ENCODE data around the gene KRT4. TPM values are rescaled to one million over a fixed set of nuclear protein-coding genes. Genes with fewer than 3 reads are reported as not detected.

KRT4 gene
- total RNA-seq, 1 experiment from 2014 or later = not detected

DNA sequence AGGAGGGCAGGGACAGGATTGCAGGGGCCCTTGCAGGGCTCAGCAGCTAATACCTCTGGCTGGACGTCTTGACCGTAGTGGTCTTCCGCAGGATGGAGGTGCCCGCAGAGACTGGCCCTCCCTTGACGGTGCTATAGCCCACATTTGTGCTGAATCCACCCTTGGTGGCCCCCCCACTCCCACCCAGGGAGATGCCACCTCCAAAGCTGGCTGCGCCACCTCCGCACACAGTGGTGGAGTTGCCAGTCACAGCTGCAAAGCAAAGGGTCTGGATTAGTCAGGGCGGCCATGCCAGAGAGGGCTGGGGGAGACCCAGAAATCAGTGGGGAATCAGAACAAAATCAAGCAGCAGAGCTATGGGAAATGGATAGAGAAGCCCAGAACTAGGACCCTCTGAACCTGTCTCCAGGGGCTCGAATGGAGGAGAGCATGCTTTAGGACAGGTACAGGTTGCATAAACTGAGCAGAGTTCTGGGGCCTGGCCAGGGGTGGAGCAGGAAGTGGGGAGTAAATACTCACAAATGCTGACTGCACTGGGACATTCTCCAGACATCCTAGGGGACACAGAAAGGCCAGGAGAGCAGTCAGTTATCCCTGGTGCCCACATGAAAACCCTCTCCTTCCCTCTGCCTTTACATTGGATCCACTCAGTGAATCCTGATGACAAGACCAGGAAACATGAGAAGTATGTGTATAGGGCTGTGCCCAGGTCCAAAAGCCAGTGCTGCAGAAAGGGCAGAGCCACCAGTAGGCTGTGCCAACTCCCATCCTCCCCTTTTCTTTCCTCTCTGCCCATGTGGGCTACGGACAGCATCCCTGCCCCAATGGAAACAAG is 8.1 kb upstream of the KRT4 start:
- Mint-ChIP-seq H3K9me3 (no peaks in the 10 kb centered on the region), H3K4me1 (peaks cover 5 to 10% of the 10 kb centered on the region in 2 experiments), H3K27me3 (ENCODE audit: low read depth) (no peaks in the 10 kb centered on the region; the same call in 1 of the 2 replicates), H3K27ac (no peak overlapping the region), H3K4me3 (no peak overlapping the region), H3K36me3 (ENCODE audit: insufficient read depth in 1 of 3, low read depth in 3 of 3) (no peaks in the 10 kb centered on the region; a peak in 1 of 7 replicates)
- Histone ChIP-seq H4K91ac (ENCODE audit: insufficient read length, low read depth, low read length) (no peak overlapping the region), H4K5ac (ENCODE audit: insufficient read length, low read depth, low read length) (no peak overlapping the region), H3K23me2 (ENCODE audit: insufficient read length, low read depth, low read length, poor library complexity, severe bottlenecking) (no peaks in the 10 kb centered on the region), H3K27ac (ENCODE audit: insufficient read length, low read depth, low read length) (no peak overlapping the region), H3K79me2 (ENCODE audit: insufficient read depth, low read length) (no peaks in the 10 kb centered on the region), H4K8ac (replicated peaks; ENCODE audit: insufficient read length, low read depth, low read length) (no peak overlapping the region), H3K4ac (ENCODE audit: low read depth, low read length) (no peak overlapping the region), H2AK5ac (ENCODE audit: insufficient read length, low read length) (no peak overlapping the region), H3K27me3 (ENCODE audit: insufficient read depth, low read length) (no peaks in the 10 kb centered on the region), H3T11ph (ENCODE audit: low read length) (no peak overlapping the region), H3K4me2 (ENCODE audit: insufficient read depth, insufficient read length, low read length) (no peak overlapping the region), H4K20me1 (ENCODE audit: control insufficient read depth, insufficient read depth, insufficient read length) (no peaks in the 10 kb centered on the region), H3K4me1 (ENCODE audit: insufficient read depth, low read length) (no peaks in the 10 kb centered on the region; the same call in 1 of the 2 replicates), H2BK5ac (ENCODE audit: insufficient read length, low read length) (no peak overlapping the region), H3K23ac (ENCODE audit: insufficient read length, low read depth, low read length) (no peak overlapping the region), H3K9me3 (ENCODE audit: control insufficient read depth, low read depth, low read length) (no peaks in the 10 kb centered on the region), H2BK20ac (ENCODE audit: low read depth, low read length, poor library complexity, severe bottlenecking) (no peak overlapping the region), H2BK15ac (ENCODE audit: low read depth, low read length) (no peak overlapping the region), H2AFZ (ENCODE audit: low read length) (no peak overlapping the region), H3K14ac (ENCODE audit: insufficient read depth, low read length) (no peak overlapping the region), H3K9ac (ENCODE audit: extremely low read depth, insufficient read length, low read length) (no peak overlapping the region), H2BK12ac (ENCODE audit: insufficient read length, low read depth, low read length) (no peak overlapping the region), H3K18ac (ENCODE audit: insufficient read length, low read depth, low read length) (no peak overlapping the region), H3K79me1 (ENCODE audit: insufficient read depth, low read depth, low read length, poor library complexity, severe bottlenecking) (no peaks in the 10 kb centered on the region), H3K56ac (ENCODE audit: insufficient read length, low read depth, low read length) (no peak overlapping the region), H2BK120ac (ENCODE audit: low read depth, low read length, poor library complexity, severe bottlenecking) (no peak overlapping the region)
- no CpG with 5 or more reads among the region's 10 CpGs for WGBS (ENCODE audit: extremely low coverage, insufficient read length, low lambda C conversion rate)
- DNase-seq = no peak
- TF ChIP-seq, protein P1, sequence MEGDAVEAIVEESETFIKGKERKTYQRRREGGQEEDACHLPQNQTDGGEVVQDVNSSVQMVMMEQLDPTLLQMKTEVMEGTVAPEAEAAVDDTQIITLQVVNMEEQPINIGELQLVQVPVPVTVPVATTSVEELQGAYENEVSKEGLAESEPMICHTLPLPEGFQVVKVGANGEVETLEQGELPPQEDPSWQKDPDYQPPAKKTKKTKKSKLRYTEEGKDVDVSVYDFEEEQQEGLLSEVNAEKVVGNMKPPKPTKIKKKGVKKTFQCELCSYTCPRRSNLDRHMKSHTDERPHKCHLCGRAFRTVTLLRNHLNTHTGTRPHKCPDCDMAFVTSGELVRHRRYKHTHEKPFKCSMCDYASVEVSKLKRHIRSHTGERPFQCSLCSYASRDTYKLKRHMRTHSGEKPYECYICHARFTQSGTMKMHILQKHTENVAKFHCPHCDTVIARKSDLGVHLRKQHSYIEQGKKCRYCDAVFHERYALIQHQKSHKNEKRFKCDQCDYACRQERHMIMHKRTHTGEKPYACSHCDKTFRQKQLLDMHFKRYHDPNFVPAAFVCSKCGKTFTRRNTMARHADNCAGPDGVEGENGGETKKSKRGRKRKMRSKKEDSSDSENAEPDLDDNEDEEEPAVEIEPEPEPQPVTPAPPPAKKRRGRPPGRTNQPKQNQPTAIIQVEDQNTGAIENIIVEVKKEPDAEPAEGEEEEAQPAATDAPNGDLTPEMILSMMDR (conservative IDR thresholded peaks at IDR 0.05) = no peak

All from H9 (cell line).